GM06990 (cell line): ENCODE measurements around the gene SNN.

Source experiments
- DNase-seq: peaks from one replicate; pipeline ENCODE4 v3.0.0-alpha.2; 2011; ENCODE audit not compliant: insufficient read length; ENCODE audit errors: extremely low read depth
- H3K27me3 ChIP-seq: replicated peaks from 2 replicates; pipeline ENCODE4 v1.6.0; 2011; ENCODE audit warnings: low read length; ENCODE audit not compliant: control insufficient read depth, insufficient read depth
- H3K36me3 ChIP-seq: 2 replicates; pipeline ENCODE4 v1.5.1; 2011; ENCODE audit warnings: low read length; ENCODE audit not compliant: control insufficient read depth, insufficient read depth
- H3K4me3 ChIP-seq: replicated peaks from 2 replicates; pipeline ENCODE4 v1.5.1; 2011; ENCODE audit warnings: low read depth, mild to moderate bottlenecking, control low read depth, low read length
- CTCF ChIP-seq: IDR thresholded peaks from 2 replicates; pipeline ENCODE4 v1.5.1; 2011; ENCODE audit warnings: low read length, control low read depth, mild to moderate bottlenecking, inconsistent platforms; ENCODE audit not compliant: insufficient read depth, poor library complexity, severe bottlenecking

The SNN gene

GRCh38 chr16:11719171-11719570 is 50.9 kb downstream of the SNN start:
- Histone ChIP-seq H3K36me3 (peaks cover 18% of the 10 kb centered on the region), H3K27me3 (no peaks in the 10 kb centered on the region), H3K4me3 (no peak overlapping the region)
- DNase-seq, result no peak
- TF ChIP-seq CTCF, result no peak

GRCh38 chr16:11719762-11720161 is 51.5 kb downstream of the SNN start:
- H3K4me3 ChIP-seq, result no peak overlapping the region
- no peaks in the 10 kb centered on the region for H3K27me3 ChIP-seq
- no peak for TF ChIP-seq CTCF
- DNase-seq, result no peak
- H3K36me3 ChIP-seq, result peaks cover 20% of the 10 kb centered on the region

DNA sequence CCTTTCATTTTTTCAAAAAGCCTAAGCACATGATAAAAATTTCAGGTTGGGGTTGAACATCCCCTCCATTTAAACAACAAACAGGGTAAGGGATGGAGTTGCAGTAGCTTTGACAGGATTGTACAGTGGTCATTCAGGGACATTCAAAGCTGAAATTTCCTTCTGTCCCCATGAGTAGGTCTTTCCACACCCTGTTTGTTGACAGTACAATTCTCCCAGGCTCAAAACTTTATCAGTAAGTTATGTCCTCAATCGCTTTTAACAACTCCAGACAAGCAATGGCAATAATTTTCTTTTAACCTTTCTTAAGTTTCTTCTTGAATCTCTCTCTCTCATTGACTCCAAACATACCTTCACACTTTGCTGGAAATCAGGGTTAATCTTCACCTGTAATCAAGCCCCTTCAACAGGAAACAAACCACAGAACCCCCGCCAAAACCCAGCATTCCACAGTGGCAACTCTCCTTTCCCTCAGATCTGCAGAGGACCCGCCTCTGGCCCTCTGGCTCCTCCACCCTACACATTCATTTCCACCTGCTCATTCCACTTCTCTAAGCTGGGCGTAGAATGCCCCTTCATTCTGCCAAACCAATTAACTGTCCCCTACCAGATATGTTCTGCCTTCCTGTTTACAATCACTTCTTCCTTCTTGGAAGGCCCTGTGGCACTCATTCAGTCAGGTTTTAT is 53.7 kb downstream of the SNN start:
- H3K4me3 ChIP-seq, result no peak overlapping the region
- DNase-seq, result no peak
- no peaks in the 10 kb centered on the region for H3K27me3 ChIP-seq
- peaks cover 25% of the 10 kb centered on the region for H3K36me3 ChIP-seq
- no peak for TF ChIP-seq CTCF

DNA sequence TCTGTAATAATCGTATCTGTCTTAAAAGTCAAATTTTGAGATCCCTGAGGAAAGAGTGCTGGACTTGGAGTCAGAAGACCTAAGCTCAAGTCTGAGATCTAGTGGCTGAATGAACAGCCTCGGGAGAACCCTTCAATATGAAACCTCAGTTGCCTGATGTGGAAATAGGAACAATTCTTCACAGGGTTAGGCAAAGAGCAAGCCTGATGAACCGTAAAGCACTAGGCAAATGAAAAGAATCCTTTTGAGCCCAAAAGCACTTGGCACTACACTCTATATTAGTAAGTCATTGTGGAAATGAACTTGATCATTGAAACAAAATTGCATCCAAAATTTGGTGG is 54.2 kb downstream of the SNN start:
- H3K36me3 ChIP-seq, result peaks cover 25% of the 10 kb centered on the region
- H3K27me3 ChIP-seq, result no peaks in the 10 kb centered on the region
- no peak overlapping the region for H3K4me3 ChIP-seq
- DNase-seq, result no peak
- TF ChIP-seq CTCF, result no peak

DNA sequence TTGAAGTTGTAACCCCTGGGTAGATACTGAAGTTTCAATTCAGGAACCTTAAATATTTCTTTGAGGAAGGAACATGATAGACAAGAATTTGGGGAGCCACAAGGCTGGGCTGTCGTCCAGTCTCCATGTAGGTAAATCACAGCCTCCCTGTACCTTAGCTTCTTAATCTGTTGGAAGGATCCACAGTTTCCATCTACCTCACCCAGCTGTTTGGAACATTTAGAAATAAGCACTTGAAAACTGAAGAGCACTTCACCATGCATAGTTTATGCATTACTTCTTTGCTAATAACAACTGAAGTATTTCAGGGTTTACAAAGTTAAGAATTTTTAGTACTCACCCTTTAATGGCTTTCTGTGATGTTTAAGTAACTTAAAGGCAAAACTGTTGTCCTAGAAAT is 57.2 kb downstream of the SNN start:
- H3K4me3 ChIP-seq, result no peak overlapping the region
- peaks cover 20% of the 10 kb centered on the region for H3K36me3 ChIP-seq
- no peaks in the 10 kb centered on the region for H3K27me3 ChIP-seq
- no peak for DNase-seq
- no peak for TF ChIP-seq CTCF

- Histone ChIP-seq H3K27me3 (no peaks in the 10 kb centered on the region), H3K4me3 (no peak overlapping the region), H3K36me3 (peaks cover 20% of the 10 kb centered on the region)
- TF ChIP-seq CTCF, result no peak
- DNase-seq, result no peak
Observed at GRCh38 chr16:11726008-11726407, 57.8 kb downstream of the SNN start.
